Activated T-helper 1 cell treated with Interleukin-2 at 50 U/mL for 16 hours (primary cell): Measurements from ENCODE around the gene DHCR24.

Source experiments
- DNase-seq: peaks from one replicate; pipeline ENCODE4 v3.0.0-alpha.2; 2020; ENCODE audit warnings: low read depth

Gene DHCR24

DNA sequence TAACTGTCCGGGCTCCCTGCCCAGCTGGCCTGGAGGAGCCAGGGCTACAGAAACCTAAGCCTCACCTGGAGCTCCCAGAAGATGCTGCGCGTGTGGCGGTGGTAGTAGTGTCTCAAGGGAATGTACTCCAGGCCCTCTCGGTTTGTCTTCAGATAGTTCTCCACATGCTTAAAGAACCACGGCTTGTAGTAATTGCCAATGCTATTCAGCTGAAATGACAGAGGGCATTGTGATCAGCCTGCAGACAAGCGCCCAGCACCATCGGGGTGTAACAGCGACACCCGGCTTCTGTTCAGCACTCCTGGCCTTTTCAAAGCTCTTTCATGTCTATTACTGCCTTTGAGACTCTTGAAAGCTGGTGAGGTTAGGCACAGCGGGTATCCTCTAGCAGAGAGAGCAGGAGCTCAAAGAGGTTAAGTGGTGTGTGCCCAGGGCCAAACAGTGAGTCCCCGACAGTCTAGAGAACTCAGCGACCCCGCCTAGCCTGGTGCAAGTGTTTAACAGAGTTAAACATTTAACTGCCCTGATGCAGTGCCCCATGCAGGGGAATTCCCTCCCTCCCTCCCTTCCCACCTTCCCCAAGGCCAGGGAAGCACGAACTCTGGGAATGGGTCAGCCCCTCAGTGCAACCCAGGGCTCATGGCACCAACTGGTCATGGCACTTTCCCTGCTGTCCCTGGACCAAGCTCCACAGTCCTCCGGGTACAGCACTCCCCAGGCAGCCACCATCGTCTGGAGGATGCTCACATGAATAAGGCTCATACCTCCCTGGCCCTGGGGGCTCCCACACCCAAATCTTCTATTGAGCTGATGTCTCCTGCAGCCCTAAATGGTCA, 21.5 kb downstream of the DHCR24 start:
- DNase-seq: no peak

GRCh38 chr1:54864460-54865208, 22.4 kb downstream of the DHCR24 start:
- DNase-seq: no peak

GRCh38 chr1:54863267-54863665, 23.7 kb downstream of the DHCR24 start:
- no peak for DNase-seq

GRCh38 chr1:54861070-54861761, 25.8 kb downstream of the DHCR24 start:
- no peak for DNase-seq

GRCh38 chr1:54859700-54860391, 27.1 kb downstream of the DHCR24 start:
- no peak for DNase-seq

GRCh38 chr1:54857746-54858561, 29.0 kb downstream of the DHCR24 start:
- no peak for DNase-seq

DNA sequence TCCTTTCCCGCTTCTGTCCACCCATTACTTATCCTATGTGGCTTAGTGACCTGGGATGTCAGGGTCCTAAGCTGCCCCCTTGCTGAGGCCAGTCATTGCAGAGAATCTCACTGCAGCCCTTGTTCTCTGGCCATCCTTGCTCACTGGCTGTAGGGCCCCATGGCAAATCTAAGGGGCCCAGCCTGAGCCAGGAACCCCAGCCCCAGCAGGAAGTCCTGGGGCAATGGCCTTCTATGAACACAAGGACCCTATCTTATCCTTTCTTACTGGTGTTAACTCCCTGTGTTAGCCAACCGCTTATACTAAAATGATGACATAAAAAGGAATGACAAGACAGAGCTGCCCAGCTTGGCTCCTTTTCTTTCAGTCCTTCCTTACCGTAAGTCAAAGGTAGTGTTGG, 29.9 kb downstream of the DHCR24 start:
- no peak for DNase-seq

GRCh38 chr1:54854381-54855020, 32.5 kb downstream of the DHCR24 start:
- DNase-seq: no peak

GRCh38 chr1:54853793-54854370, 33.1 kb downstream of the DHCR24 start:
- DNase-seq: no peak

- DNase-seq: no peak
Observed at GRCh38 chr1:54853096-54853792, 33.8 kb downstream of the DHCR24 start.

GRCh38 chr1:54851936-54852524, 35.0 kb downstream of the DHCR24 start:
- DNase-seq: no peak

DNA sequence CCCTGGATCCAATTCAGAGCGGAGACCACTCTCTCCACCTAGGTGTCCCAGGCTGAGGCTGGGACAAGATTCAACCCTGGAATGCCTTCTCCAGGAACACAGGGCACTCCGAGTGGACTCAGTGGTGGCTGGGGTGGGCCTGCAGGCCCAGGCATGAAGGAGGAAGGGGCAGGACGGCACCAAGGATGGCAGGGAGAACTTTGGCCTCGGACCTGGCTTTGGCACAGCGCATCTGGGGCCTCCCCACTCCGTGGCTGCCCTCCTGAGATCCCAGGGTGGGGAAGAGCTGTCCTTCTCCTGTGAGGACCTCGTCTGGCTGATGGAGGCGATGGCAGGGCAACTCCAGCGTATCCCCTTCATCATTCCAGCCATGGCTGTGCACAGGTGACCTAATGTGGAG, 35.6 kb downstream of the DHCR24 start:
- no peak for DNase-seq

DNA sequence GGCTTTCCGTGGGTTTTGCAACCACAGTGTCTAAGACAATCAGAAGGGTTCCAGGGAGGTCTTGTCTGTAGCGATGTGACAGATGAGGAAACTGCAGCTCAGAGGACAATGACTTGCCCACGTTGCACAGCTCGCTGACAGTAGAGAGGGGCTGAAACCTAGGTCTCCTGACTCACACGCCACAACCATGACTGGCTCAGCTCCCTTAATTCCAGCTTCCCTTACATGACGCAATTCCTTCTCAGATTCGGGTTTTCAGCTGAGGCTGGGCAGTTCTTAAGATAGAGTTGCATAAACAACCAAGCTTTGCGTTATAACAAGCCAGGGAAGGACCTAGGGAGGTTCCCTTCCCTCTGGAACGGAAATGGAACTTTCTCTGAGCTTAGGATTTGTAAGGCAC, 36.3 kb downstream of the DHCR24 start:
- DNase-seq: no peak

- DNase-seq: no peak
Observed at GRCh38 chr1:54850069-54850730, 36.8 kb downstream of the DHCR24 start.

GRCh38 chr1:54849219-54850068, 37.6 kb downstream of the DHCR24 start:
- no peak for DNase-seq

DNA sequence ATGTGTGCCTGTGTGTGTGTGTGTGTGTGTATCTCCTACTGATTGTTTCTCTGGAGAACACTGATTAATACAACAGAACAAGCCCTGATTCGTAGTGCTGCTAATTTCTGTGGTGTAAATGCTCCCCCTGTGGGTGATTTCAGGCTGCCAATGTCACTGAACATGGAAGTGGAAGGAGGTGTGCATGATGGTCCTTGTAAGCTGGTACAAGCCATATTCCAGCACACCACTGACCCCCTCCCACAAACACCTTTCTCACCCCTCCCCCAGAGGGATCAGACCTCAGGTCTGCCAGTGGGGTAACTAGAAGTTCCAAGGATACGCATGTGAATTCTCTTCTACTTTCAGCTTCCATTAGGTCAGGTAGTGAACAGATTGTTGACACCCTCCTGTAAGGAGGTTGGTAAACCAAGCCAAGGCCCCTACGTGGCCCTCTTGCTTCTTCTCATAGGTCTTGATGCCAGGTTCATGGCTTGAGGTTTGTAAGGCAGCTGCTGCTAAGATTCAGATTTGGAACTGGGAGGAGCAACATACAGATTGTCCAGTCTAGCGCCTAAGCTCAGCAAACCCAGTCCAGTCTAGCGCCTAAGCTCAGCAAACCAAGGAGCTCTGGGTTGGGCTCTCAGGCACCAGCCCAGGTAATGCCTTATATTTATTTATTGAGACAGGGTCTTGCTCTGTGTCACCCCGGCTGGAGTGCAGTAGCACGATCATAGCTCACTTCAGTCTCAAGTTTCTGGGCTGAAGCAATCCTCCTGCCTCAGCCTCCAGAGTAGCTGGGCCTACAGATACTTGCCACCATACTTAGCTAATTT, 38.7 kb downstream of the DHCR24 start:
- DNase-seq: no peak

GRCh38 chr1:54846716-54847284, 40.2 kb downstream of the DHCR24 start:
- DNase-seq: no peak
